ENCODE data around the gene CIB4.

CIB4 gene

DNA sequence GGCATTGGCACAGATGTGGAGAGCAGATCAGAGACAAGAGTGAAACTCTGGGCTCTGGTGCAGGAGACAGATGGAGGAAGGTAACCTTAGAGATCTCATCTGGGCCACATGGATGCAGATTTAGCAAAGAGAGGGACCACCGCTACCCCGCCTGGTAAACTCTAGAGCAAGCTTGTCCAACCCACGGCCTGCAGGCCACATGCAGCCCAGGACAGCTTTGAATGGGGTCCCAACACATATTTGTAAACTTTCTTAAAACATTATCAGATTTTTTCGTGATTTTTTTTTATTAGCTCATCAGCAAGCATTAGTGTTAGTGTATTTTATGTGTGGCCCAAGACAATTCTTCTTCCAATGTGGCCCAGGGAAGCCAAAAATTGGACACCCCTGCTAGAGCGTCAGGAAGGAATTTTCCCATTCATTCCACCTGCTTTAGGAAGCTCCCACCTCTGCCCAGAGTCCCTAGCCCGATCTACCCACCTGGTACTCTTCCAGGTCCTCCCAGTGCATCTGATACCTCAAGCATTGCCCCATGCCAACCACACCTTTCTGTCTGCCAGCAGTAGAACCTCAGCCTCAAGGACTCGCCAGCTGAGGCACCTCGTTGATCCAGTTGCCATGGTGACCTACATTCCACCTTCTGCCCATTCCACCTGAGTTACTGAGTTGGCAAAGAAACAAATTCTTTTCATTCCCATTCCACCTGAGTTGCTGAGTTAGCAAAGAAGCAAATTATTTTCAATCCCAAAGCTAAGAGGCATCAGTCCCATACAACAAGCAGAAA, at the start of gene CIB4:
CIB4 (minus strand) TSS at position 586 of the 784 bp plus-strand sequence; CDS start at position 534, 52 bp downstream.
- no peak for DNase-seq (ENCODE audit: low spot score)

DNA sequence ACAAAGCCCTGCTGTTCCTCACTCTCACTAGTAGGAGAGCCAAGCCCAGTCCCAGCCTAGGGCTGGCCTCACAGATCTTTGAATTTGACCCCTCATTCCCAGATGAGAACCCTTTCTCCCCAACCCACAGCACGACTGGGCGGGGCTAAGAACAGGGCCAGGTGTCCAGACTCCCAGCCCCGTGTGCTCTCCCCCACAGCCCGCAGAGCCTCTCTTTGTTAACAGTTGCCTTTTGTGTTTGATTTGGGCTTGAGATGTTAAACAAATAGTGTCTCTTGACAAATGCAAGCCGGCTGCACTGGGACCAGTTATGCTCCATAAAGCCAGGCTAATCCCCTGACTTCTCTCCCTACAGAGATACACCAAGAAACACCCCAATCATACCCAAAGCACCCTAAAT, 46.6 kb upstream of the CIB4 start:
- no peak for DNase-seq (ENCODE audit: low spot score)

DNA sequence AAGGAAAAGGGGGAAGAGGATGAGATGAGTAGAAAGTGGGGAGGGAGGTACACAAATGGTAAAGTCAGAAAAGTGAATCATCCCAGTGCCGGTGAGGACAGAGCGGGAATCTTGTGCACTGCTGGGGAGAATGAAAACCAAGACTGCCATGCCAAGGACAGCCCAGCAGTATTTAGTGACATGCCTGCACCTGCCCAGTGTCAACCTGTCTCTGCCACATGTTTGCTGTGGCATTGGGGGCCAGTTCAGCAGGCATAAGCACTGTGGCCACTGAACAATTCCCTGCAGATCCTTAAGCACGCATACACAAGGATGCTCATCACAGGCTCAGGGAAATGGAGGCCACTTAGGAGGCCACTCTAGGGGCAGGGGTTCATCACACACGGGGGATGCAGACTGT, 46.2 kb upstream of the CIB4 start:
- DNase-seq (ENCODE audit: low spot score): no peak

DNA sequence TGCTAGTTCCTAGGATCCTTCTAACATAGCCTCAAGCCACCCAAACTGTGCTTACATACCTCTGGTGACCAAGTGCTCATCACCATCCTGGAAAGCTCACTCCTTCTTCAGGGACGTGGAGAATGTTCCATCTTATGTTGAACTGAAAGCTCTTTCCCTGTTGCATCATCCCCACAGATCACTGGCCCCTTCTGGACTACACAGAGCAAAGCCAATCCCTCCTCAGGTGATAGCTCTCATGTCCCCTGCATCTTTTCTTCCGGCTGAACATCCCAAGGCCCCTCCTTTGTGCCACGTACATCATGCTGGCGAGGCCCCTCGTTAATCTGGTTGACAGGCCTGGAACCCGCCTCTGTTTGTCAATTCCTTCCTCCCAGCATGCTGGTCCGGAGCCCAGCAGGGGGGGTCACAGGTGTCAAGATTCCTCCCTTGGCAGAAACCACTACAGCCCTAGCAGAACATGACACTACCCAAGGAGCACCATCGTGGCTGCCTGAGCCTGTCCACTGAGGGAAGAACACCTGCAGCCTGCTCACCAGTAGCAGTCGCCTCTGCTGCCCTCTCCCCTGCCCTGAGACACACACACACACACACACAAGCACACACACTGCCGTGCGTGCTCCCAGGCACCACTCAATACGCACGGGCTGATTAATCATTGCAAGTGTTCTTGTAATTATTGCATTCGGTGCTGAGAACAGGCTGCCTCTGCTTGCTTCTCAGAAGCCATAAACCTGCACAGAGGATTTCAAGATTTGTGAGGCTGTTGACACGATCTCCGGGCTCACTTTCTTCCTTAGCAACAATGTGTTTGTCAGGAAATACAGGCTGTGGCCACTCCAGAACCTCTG, 45.0 kb upstream of the CIB4 start:
- DNase-seq (ENCODE audit: low spot score): no peak

DNA sequence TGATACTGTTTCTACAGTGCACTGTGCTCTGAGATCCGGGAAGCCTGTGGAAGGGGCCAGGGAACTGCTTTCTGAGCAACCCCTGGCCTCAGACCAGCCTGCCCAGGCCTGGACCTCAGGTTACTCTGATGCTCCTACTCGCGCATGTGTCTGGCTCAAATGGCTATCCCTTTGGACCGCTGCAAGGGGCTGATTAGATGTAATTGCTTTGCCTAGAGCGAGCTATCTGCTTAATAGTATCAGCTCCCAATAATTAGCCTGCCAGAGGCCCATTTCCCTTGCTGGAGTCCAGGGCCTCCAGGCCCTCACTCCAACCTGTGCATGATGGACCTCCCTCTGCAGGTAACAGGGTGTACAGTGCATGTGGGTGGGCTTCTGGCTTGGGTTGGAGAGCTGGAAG, 44.2 kb upstream of the CIB4 start:
- DNase-seq (ENCODE audit: low spot score): no peak

DNA sequence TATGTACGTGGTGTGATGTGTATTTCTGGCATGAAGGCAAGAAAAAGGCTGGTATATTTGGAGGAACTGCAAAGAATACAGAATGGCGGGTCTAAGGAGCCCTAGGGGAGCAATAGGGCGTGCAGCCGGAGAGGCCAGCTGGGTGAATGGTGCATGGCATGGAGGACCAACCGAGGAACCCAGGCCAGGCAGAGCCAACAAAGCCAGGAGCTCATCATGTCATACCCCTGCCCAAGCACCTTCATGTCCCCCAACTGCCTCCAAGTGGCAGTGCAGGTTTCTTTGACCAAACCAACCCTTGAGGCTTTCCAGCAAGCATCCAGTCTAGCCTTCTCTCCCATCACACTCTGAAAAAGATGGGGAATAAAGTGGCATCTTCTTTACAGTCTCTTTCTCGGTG, 42.4 kb upstream of the CIB4 start:
- DNase-seq (ENCODE audit: low spot score): no peak

DNA sequence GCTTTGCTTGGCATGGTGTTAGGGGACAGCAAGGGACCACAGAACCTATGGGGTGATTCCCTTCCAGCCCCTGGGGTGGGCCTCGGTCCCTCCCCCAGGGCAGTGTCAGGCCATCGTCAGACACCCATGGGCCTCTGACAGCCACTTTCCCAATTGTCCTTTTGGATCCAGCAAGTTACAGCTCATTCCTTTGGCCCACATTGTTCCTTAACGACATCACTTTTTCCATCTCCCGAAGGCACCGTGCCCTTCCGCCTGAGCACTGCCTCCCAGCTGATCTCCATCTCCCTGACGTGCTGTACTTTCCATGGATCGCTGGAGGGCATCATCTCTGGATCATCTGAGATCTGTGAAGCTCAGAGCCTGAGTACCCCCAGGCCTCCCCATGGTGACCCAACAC, 41.0 kb upstream of the CIB4 start:
- no peak for DNase-seq (ENCODE audit: low spot score)

DNA sequence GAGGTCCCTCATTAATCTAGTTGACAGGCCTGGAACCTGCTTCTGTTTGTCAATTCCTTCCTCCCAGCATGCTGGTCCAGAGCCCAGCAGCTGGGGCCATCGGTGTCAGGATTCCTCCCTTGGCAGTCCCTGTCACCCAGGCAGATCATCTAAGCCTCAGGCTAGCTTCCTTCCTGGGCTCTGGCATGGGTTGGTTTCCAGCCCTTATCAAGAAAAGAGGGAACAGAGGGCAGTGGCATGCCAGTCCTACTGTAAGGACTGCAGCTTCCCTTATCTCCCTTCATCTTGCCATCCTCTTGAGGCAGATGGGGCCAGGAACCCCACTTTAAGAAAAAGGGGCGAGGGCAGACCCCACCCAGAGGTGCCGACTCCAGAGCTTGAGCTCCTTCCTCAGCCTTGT, 40.5 kb upstream of the CIB4 start:
- no peak for DNase-seq (ENCODE audit: low spot score)

DNA sequence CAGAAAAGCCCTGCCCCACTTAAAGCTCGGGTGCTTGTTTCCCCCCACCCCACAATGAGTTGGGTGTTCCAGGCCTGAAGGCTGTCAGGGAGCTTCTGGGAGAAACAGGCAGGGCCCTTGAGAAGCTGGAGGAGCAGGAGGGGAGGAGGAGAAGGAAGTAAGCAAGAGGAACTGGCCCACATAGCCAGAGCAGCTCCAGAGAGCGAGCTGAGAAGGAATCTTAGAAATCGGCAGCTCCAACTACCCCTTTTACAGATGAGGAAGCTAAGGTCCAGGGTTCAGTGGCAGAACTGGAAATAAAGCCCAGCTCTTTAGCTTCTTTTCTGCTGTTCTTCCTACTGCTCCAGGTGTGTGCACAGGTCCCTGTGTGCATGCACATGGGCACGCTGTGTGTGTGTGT, 38.7 kb upstream of the CIB4 start:
- DNase-seq (ENCODE audit: low spot score): no peak

DNA sequence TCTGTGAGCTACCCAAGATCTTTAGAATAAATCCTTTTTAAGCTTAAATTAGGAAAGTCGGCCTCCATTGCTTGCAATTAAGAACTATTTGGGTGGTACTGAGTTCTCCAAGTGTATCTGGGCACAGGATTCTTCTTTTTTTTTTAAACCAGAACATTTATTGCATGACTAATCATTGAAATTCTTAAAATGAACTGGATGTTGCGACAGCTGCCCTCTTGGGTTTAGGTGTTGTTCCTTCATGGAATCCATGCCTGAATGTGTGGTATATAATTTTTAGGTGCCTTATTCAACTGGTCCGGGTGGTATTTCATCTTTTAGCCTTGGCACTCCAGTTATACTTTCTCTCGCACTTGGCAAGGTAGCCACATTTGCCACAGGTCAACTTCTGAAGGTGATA, 36.9 kb upstream of the CIB4 start:
- no peak for DNase-seq (ENCODE audit: low spot score)

DNA sequence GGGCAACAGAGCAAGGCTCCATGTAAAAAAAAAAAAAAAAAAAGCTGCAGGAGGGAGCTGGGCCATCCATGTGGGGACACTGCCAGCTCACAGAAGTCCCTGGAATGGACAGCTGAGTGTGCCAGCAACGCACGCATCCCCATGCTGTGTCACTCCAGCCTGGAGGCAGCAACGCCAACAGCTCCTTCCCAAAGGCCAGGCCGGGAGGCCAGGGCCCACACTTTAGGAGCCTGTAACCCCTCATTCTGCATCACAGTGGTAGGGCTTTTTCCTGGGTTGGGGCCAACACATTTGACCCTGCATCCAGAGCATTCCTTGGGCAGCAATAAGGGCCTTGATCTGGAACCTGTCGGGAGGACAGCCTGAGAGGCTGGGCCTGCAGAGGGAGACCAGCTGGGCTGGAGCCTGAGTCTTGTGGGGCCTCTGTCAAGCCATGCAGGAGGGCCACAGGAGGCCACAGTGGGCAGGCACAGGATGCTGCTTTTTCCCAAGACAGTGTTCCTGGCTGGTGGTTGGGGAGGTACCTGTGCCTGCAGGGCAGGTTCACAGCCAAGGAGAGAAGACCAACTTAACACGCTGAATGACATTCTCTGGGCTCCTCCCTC, 34.6 kb upstream of the CIB4 start:
- no peak for DNase-seq (ENCODE audit: low spot score)

DNA sequence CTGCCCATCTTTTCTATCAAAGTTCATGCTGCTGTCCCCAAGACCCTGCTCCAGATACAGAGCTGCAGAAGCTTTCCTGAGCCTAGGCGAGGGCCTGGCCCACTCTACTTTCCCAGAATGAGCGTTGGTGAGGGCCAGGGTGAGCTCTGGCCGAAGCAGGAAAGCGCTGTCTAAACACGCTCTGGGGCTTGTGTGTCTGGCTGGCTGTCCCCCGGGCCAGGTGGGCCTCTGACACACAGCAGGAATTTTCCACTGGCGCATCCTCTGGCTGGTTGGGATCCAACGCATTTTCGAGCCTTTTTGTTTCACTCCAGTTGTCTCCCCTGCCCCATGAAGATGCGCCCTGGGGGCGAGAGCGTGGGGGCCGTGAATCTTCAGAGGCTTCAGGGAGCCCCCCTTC, 33.6 kb upstream of the CIB4 start:
- no peak for DNase-seq (ENCODE audit: low spot score)

DNA sequence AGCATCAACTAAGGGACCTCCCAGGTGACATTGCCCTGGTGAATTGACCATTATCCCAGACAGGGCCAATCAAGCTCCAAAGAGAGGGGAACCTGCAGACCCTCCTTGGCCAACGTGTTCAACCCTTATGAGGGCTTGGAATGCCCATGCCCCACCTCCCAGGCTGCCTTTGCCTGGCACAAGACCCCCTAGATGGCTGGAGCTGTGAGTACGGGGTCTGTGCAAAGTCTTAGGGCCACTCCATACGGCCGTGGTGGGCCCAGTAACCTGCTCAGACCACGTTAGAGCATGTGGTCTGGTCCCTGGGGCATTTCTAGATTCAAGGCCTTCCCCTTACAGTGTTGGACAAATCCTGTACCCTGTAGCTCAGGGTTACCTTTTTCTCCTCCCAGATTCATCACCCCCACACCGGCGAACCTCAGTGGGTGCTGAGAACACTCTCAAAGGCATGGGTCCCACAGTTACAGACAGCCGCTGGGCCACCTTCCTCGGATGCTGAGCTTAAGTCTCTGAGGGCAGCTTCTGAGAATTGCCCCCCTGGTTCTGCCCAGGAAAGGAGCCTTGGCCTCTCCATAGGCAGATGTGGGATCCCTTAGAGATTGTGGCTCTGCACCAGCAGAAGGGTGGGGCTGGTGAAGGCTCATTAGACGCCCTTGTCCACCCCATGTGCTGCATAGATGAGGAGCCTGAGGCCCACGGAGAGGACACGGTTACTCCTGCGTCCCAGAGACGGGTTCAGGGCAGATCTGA, 33.0 kb upstream of the CIB4 start:
- no peak for DNase-seq (ENCODE audit: low spot score)

DNA sequence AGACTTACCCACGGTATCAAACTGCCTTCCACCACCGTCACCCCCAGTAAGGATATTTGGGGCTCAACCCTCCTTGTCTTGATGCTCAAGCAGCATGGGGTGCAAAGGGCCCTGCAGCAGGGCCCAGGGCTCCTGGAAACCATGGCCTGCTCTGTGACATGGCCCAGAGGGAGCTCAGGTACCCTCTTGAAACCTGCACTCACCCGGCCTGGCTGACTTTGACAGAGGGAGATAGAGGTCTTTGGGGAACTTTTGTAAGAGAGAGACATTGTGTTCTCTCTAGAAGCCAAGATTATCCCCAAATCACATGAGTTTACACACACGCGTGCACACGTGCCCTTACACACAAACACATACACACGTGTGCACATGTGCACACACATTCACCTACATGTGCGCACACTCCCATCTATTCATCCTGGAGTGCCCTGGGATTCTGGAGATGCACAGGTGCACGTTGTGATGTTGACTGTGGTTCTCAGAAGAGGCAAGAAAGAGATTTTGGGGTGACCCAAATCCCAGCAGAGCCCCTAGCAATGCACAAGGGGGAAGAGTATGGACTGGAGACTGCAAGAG, 31.7 kb upstream of the CIB4 start:
- no peak for DNase-seq (ENCODE audit: low spot score)

DNA sequence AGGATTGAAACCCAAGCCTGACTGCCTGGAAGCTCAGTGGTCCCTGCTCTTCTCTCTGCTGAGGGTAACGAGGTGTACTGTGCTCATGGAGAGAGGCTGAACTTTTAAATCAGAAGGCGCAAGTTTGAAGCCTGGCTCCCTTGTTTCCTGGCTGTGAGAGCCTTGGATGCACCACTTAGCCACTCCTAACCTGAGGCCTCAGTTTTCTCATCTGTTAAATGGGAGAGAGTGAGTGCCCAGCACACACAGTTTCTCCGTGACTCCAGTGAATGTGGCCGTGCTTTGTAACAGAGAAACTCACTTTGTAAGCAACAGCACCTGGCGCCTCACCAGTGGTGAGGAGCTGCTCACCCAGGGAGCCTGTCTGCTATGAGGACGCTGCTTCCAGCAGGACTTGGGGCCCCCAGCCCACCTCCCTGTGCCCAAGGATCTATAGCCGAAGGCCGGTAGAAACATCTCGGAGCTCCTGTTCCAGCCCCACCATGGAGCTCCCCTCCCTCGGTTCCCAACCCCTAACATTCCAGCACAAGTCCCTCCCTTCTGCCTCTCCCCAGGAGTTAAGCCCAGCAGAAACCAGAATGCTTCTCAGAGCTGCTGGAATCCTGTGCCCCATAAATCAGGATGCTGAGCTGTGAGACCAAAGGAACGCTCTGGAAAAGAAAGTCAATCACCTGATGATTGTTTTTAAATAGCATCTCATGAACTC, 31.1 kb upstream of the CIB4 start:
- no peak for DNase-seq (ENCODE audit: low spot score)

DNA sequence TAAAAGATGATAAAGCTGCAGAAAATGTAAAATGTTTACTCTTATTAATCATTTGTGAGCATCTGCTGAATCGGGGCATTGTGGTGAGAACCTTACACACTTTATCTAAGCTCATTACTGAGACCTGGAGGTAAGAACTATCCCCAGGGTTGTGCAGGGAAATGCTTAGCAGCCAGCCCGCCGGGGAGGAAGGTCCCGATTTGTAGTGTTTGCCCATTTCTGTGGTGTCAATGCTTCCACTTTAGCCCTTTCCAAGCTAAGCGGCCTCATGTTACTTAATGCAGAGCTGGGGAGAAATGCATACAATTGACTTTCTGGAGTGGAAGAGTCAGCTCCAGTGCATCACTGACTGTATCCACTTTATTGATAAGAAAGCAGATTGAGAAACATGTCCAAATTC, 30.5 kb upstream of the CIB4 start:
- DNase-seq (ENCODE audit: low spot score): no peak

DNA sequence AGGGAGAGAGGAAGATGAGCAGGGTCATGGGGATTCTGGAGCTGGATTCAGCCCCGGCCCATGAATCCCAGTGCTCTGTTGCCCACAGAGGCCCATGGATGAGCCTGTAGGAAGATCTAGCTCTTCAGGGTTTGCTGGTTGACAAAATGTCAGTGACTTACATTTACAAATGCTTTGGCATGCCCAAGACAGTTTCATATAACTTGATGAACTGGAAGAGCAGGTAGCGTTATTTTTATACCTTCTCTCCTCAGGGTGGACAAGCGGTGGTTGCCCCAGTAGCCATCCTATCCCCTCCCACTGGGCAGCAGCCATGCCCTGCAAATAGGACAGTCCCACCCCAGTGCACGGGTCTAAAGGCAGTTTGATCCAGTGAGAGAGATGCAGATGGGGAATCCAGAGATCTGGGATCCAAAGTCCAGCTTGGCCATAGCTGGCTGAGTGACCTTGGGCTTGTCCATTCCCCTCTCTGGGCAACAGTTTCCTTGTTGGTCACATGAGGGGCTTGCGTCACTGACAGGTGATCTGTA, 29.8 kb upstream of the CIB4 start:
- no peak for DNase-seq (ENCODE audit: low spot score)

DNA sequence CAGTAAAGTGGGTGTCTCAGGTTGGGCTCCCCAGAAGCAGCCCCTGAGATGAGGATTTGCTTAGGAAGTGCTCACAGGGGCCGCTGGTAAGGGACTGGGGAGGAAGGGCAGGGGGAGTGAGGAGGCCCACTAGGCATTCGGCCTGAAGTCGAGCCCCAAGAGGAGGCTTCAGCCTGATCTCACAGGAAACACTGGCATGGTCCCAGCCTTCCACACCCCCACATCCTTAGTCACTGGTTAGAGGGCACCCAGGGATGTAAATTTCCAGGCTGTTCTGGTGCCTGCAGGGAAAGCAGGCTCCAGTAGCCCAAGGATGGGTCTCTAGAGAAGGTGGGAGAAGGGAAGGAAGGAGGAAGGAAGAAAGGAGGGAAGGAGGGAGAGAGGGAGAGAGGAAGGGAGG, 29.0 kb upstream of the CIB4 start:
- peak; percentile 54 for DNase-seq (ENCODE audit: low spot score)

DNA sequence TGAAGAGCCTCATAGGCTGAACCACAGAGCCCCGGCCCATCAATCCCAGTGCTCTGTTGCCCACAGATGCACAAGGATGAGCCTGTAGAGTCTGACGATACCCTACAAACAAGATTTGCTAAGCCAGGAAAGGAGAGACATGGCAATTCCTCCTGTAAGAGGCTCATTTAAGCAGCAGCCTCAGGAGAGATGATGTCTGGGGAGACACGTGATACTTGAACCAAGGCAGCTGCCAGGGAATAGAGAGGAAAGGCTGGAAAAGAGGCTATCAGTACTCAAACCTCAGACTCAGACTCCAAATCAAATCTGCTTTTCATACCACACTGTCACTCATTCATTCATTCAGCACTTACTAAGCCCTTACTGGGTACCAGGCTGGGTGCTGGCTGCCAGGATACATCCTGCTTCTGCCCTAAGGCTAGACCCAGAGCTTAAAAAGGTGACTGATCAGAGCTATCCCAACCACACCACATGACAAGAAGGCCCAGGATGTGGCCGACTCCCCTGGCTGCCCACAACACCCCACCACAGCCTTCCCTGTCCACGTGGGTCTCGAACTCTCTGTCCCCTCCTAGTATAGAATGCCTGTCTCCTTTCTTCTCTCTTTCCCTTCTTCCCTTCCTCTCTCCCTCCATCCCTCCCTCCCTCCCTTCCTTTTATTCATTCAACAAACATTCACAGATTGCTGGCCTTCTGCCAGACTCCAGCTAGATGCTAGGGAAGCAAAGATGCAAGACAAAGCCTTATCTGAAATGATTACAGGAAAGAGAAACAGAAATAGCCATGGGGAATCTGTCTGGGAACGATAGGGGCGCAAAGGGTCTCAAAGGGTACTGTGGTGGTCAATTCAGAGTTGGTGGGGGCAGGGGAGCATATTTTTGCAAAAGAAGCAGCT, 27.9 kb upstream of the CIB4 start:
- no peak for DNase-seq (ENCODE audit: low spot score)

DNA sequence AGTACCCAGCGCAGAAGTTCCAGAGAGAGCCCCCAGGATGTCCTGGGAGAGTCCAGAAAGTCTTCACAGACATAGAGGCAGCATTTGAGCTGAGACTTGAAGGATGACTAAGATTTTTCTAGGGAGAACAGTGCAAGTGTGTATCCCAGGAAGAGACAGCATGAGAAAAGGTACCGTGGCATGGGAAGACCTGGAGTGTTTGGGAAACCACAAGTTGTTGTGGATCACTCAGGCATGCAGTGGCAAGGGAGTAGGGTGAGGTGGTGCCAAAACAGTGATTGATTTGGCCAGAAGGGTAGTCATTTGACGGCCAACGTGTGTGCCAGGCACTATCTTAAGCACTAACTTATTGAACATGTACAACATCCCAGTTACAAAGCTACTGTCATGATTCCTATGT, 26.9 kb upstream of the CIB4 start:
- no peak for DNase-seq (ENCODE audit: low spot score)
